ENCODE data around the gene WNK3. TPM values are rescaled to one million over a fixed set of nuclear protein-coding genes. Genes with fewer than 3 reads are reported as not detected.

WNK3 gene
- total and polyA plus RNA-seq, 10 donors: 0.06 to 1.8 (median 0.97) TPM

- intact Hi-C loops (cut with DNase I; ENCODE audit: low total_unique reads): no loop called here
- 80 to 96% (median 89%) methylated on average over 8 of the region's 8 CpGs for WGBS, 5 donors
- no peaks in the 10 kb centered on the region for H3K4me1 ChIP-seq
- peaks cover 0 to 3% (median 0%) of the 10 kb centered on the region in 7 donors for H3K27me3 ChIP-seq (replicated peaks in 1 of 7)
- H3K36me3 ChIP-seq: no peaks in the 10 kb centered on the region
- DNase-seq: no peak
- H3K4me3 ChIP-seq: no peak overlapping the region
- TF ChIP-seq POLR2A (IDR thresholded peaks at IDR 0.05) (no peak), POLR2AphosphoS5 (IDR thresholded peaks at IDR 0.05) (no peak), CTCF (IDR thresholded peaks at IDR 0.05 in 8 of 11, conservative IDR thresholded peaks at IDR 0.05 in 3 of 11) (no peak)
- H3K27ac ChIP-seq: no peak overlapping the region
- H3K9me3 ChIP-seq: no peaks in the 10 kb centered on the region
Measured at GRCh38 chrX:54325077-54325476, 32.8 kb downstream of the WNK3 start.

DNA sequence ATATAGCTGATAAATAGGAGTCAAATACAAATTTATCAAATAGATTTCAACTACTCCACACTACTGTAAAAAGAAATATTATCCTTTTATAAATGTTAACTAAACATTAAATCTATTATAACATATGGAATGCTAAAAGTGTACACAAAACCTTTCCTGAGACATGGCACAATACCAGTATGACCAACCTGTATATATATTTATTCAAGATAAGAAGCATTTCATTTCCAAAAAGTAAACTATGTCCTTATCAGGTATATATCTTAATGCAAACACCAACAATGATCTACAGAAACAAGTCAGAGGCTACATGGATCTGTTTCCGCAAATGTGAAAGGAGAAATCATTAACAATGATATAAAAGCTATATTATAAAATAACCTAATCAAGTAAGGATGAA lies 37.8 kb downstream of the WNK3 start:
- Histone ChIP-seq H3K4me1 (no peaks in the 10 kb centered on the region), H3K4me3 (no peak overlapping the region), H3K36me3 (no peaks in the 10 kb centered on the region), H3K27ac (no peak overlapping the region), H3K9me3 (no peaks in the 10 kb centered on the region), H3K27me3 (replicated peaks in 1 of 7) (no peaks in the 10 kb centered on the region)
- WGBS, 5 donors: 82 to 100% (median 96%) methylated on average over 1 of the region's 1 CpG
- intact Hi-C loops (cut with DNase I; ENCODE audit: low total_unique reads): no loop called here
- TF ChIP-seq CTCF (IDR thresholded peaks at IDR 0.05 in 8 of 11, conservative IDR thresholded peaks at IDR 0.05 in 3 of 11) (no peak), POLR2AphosphoS5 (IDR thresholded peaks at IDR 0.05) (no peak)
- no peak for DNase-seq

- 78 to 98% (median 86%) methylated on average over 2 of the region's 2 CpGs for WGBS, 5 donors
- no peaks in the 10 kb centered on the region for H3K4me1 ChIP-seq
- no peak for DNase-seq
Measured at GRCh38 chrX:54306379-54306778, 51.5 kb downstream of the WNK3 start.

DNA sequence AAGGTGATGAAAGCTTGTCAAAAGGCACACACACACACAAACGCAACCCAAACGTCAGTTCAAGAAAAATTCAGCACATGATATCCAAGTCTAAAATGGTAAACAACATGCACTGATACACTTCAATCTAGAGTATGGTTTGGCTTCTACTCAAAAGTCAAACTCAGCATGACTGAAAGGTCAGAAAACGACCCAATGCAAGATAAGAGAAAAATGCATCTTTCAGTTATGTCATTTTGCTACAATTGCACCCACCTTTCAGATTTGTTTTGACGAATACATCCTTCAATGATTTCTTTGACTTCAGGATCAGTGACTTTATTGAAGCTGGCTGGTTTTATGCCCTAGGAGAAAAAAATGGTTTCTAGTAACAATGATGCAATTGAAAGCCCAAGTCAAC lies 56.3 kb downstream of the WNK3 start:
- TF ChIP-seq CTCF (IDR thresholded peaks at IDR 0.05 in 8 of 11, conservative IDR thresholded peaks at IDR 0.05 in 3 of 11) (no peak), POLR2A (IDR thresholded peaks at IDR 0.05) (no peak), POLR2AphosphoS5 (IDR thresholded peaks at IDR 0.05) (no peak)
- 72 to 94% (median 80%) methylated on average over 4 of the region's 4 CpGs for WGBS, 5 donors
- DNase-seq: no peak

More at GRCh38 chrX:54306379-54306778, 51.5 kb downstream of the WNK3 start:
- no peaks in the 10 kb centered on the region for H3K9me3 ChIP-seq
- H3K27me3 ChIP-seq (replicated peaks in 1 of 7): no peaks in the 10 kb centered on the region
- TF ChIP-seq CTCF (IDR thresholded peaks at IDR 0.05 in 8 of 11, conservative IDR thresholded peaks at IDR 0.05 in 3 of 11): no peak
- no peak for TF ChIP-seq POLR2AphosphoS5 (IDR thresholded peaks at IDR 0.05)
- no peak for TF ChIP-seq POLR2A (IDR thresholded peaks at IDR 0.05)
- no peak overlapping the region for H3K4me3 ChIP-seq
- intact Hi-C loops (cut with DNase I; ENCODE audit: low total_unique reads): no loop called here
- no peaks in the 10 kb centered on the region for H3K36me3 ChIP-seq
- no peak overlapping the region for H3K27ac ChIP-seq

More for the DNA sequence above, 56.3 kb downstream of the WNK3 start:
- no peaks in the 10 kb centered on the region for H3K27me3 ChIP-seq (replicated peaks in 1 of 7)
- H3K27ac ChIP-seq: no peak overlapping the region
- no peaks in the 10 kb centered on the region for H3K9me3 ChIP-seq
- H3K36me3 ChIP-seq: no peaks in the 10 kb centered on the region
- no peak overlapping the region for H3K4me3 ChIP-seq
- intact Hi-C loops (cut with DNase I; ENCODE audit: low total_unique reads): no loop called here
- no peaks in the 10 kb centered on the region for H3K4me1 ChIP-seq
